Activated CD4-positive, alpha-beta T cell treated with anti-CD3 and anti-CD28 coated beads, Interleukin-2, amount 10 ng/mL, durations not matched to agents 24 days and 14 days (primary cell): ENCODE data around the gene DPEP2. TPM values are rescaled to one million over a fixed set of nuclear protein-coding genes. Genes with fewer than 3 reads are reported as not detected.
"Not testable (repeated sequence)": the region's sequence is repeated elsewhere in the genome, so short reads cannot be mapped to it uniquely, and the experiment has no call there.

Experiments used
- DNase-seq: peaks from one replicate; pipeline ENCODE4 v3.0.0; 2022
- H3K27ac Mint-ChIP-seq: one replicate; pipeline ENCODE4 v1.8.0; 2022; ENCODE audit warnings: mild to moderate bottlenecking, mixed read lengths
- H3K27me3 Mint-ChIP-seq: one replicate; pipeline ENCODE4 v1.8.0; 2022; ENCODE audit warnings: mixed read lengths
- H3K36me3 Mint-ChIP-seq: one replicate; pipeline ENCODE4 v1.8.0; 2022; ENCODE audit warnings: low read depth, mild to moderate bottlenecking, mixed read lengths
- H3K4me1 Mint-ChIP-seq: one replicate; pipeline ENCODE4 v1.8.0; 2021; ENCODE audit warnings: mixed read lengths
- H3K4me3 Mint-ChIP-seq: one replicate; pipeline ENCODE4 v1.8.0; 2022; ENCODE audit warnings: mild to moderate bottlenecking, moderate library complexity, mixed read lengths
- H3K9me3 Mint-ChIP-seq: one replicate; pipeline ENCODE4 v1.8.0; 2021; ENCODE audit warnings: mixed read lengths
- intact Hi-C: fragments of 100-400 bp; cut with micrococcal nuclease; formaldehyde crosslinking; loops from one replicate; pipeline ENCODE4 v1.15.1; 2023
- total RNA-seq: library from RNA; stranded (reverse); gene quantifications from 2 replicates; pipeline ENCODE4 v1.2.3, GENCODE V29; 2022

The DPEP2 gene, protein sequence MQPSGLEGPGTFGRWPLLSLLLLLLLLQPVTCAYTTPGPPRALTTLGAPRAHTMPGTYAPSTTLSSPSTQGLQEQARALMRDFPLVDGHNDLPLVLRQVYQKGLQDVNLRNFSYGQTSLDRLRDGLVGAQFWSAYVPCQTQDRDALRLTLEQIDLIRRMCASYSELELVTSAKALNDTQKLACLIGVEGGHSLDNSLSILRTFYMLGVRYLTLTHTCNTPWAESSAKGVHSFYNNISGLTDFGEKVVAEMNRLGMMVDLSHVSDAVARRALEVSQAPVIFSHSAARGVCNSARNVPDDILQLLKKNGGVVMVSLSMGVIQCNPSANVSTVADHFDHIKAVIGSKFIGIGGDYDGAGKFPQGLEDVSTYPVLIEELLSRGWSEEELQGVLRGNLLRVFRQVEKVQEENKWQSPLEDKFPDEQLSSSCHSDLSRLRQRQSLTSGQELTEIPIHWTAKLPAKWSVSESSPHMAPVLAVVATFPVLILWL
- total RNA-seq: 1.7 and 2.3 TPM in 2 replicates

DNA sequence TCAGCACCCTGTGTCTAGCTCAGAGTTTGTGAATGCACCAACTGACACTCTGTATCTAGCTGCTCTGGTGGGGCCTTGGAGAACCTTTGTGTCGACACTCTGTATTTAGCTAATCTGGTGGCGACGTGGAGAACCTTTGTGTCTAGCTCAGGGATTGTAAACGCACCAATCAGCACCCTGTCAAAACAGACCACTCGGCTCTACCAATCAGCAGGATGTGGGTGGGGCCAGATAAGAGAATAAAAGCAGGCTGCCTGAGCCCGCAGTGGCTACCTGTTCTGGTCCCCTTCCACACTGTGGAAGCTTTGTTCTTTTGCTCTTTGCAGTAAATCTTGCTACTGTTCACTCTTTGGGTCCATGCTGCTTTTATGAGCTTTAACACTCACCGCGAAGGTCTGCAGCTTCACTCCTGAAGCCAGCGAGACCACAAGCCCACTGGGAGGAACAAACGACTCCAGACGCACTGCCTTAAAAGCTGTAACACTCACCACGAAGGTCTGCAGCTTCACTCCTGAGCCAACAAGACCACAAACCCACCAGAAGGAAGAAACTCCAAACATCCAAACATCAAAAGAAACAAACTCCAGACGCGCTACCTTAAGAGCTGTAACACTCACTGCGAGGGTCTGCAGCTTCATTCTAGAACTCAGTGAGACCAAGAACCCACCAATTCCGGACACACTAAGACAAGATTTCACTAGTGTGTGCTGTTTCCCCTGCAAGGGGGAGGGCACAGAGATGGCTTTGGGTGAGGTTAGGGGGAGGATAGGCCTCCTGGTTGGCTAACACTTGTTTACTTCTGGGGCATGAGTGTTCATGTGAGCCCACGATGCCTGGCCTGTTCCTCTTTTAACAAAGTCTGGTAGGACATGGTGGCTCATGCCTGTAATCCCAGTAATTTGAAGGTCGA, at the start of gene DPEP2:
Gene DPEP2, minus strand, starts transcription at position 706 of the 910 bp plus-strand sequence. CDS start 6,272 bp downstream, outside the sequence.
- not testable (repeated sequence) for H3K36me3 Mint-ChIP-seq, H3K9me3 Mint-ChIP-seq, H3K27me3 Mint-ChIP-seq
- peak; percentile 84 for DNase-seq
- peaks cover 40% of the 10 kb centered on the region for H3K4me1 Mint-ChIP-seq
- H3K27ac Mint-ChIP-seq: peak within 1 kb of the TSS; percentile 84
- peak within 1 kb of the TSS; percentile 80 for H3K4me3 Mint-ChIP-seq
- intact Hi-C loops: loop anchor here (5.0 kb wide), 1 partner anchor 228 kb away; no protein-coding TSS in a partner anchor

DNA sequence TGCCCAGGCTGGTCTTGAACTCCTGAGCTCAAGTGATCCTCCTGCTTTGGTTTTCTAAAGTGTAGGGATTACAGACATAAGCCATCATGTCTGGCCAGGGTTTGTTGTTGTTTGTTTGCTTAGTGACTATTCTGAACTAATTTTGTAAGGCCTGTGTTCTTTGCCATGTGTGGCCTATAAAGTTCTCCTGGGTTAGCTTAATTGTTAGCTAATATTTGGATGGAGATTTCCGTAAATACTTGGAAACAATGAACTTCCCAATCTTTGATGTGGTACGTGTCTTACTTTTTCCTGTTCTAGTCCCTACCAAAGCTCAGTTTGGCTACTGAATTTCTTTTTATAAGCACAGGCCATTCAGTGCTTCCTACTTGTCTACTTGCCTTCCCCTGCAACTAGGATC, 48.7 kb upstream of the DPEP2 start:
- H3K27me3 Mint-ChIP-seq: no peaks in the 10 kb centered on the region
- H3K4me1 Mint-ChIP-seq: peaks cover 4% of the 10 kb centered on the region
- H3K9me3 Mint-ChIP-seq: no peaks in the 10 kb centered on the region
- intact Hi-C loops: no loop called here
- peaks cover 31% of the 10 kb centered on the region for H3K36me3 Mint-ChIP-seq
- no peak overlapping the region for H3K4me3 Mint-ChIP-seq
- H3K27ac Mint-ChIP-seq: no peak overlapping the region
- no peak for DNase-seq

DNA sequence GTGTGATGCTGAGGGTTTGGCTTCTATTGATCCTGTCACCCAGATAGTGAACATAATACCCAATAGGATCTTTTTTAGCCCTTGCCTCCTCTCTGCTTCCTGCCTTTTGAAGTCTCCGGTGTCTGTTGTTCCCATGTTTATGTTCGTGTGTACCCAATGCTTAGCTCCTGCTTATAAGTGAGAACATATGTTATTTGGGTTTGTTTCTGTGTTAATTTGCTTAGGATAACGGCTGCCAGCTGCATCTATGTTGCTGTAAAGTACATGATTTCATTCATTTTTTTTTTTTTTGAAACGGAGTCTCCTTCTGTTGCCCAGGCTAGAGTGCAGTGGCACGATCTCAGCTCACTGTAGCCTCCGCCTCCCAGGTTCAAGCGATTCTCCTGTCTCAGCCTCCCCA, 46.8 kb upstream of the DPEP2 start:
- DNase-seq: no peak
- intact Hi-C loops: no loop called here
- H3K27ac Mint-ChIP-seq: no peak overlapping the region
- peaks cover 23% of the 10 kb centered on the region for H3K36me3 Mint-ChIP-seq
- H3K27me3 Mint-ChIP-seq: no peaks in the 10 kb centered on the region
- H3K4me1 Mint-ChIP-seq: peaks cover 4% of the 10 kb centered on the region
- no peaks in the 10 kb centered on the region for H3K9me3 Mint-ChIP-seq
- no peak overlapping the region for H3K4me3 Mint-ChIP-seq

DNA sequence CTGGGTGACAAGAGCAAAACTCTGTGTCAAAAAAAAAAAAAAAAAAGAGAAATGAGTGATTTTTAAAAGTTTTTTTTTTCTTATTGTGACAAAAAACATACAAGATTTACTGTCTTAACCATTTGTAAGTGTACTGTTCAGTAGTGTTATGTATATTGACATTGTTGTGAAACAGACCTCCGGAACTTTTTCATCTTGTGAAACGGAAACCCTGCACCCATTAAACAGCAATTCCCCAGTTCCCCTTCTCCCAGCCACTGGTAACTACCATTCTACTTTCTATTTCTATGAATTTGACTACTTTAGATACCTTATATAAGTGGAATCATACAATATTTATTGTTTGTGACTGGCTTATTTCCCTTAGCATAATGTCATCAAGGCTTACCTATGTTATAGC, 42.5 kb upstream of the DPEP2 start:
- Mint-ChIP-seq H3K36me3 (peaks cover 26% of the 10 kb centered on the region), H3K9me3 (no peaks in the 10 kb centered on the region), H3K4me3 (no peak overlapping the region), H3K4me1 (peaks cover 16% of the 10 kb centered on the region), H3K27ac (no peak overlapping the region), H3K27me3 (no peaks in the 10 kb centered on the region)
- intact Hi-C loops: loop anchor here (5.0 kb wide), 2 partner anchors 104 to 149 kb away; partner anchors contain the start of genes PSKH1 and PSMB10
- DNase-seq: no peak

DNA sequence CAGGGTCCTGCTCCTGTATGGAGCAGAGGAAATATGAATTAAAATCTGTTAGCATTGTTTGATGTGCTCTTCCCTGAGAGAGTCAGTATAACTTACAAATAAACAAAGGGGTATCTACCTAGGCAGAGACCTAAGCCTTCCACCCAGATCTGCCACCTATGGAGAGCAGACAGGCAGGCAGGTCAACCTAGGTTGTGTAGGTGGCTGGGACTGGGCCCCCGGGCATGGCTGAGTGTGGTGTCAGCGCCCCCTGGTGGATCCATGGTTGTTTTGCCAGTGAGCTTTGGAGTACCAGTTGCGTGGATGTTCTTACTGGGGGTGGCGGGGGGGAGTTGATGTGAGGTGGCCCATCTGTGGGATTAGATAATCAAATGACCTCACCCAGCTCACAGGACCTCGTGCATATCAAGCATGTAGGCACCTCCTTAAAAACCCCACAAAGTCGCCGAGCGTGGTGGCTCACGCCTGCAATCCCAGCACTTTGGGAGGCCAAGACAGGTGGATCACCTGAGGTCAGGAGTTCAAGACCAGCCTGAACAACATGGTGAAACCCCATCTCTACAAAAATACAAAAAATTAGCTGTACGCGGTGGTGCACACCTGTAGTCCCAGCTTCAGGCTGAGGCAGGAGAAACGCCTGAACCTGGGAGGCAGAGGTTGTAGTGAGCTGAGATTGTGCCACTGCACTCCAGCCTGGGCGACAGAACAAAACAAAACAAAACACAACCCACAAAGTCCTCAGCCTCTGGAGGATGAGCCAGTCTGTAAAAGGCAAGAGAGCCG, 41.4 kb upstream of the DPEP2 start:
- DNase-seq: peak; percentile 96
- Mint-ChIP-seq H3K27me3 (no peaks in the 10 kb centered on the region), H3K27ac (peak overlapping the region; percentile 51), H3K36me3 (peaks cover 27% of the 10 kb centered on the region), H3K4me1 (peaks cover 16% of the 10 kb centered on the region), H3K4me3 (no peak overlapping the region), H3K9me3 (no peaks in the 10 kb centered on the region)
- intact Hi-C loops: loop anchor here (1.0 to 5.0 kb wide), 4 partner anchors 47 to 148 kb away; partner anchors contain the start of genes PSKH1, PSMB10 and SLC12A4

DNA sequence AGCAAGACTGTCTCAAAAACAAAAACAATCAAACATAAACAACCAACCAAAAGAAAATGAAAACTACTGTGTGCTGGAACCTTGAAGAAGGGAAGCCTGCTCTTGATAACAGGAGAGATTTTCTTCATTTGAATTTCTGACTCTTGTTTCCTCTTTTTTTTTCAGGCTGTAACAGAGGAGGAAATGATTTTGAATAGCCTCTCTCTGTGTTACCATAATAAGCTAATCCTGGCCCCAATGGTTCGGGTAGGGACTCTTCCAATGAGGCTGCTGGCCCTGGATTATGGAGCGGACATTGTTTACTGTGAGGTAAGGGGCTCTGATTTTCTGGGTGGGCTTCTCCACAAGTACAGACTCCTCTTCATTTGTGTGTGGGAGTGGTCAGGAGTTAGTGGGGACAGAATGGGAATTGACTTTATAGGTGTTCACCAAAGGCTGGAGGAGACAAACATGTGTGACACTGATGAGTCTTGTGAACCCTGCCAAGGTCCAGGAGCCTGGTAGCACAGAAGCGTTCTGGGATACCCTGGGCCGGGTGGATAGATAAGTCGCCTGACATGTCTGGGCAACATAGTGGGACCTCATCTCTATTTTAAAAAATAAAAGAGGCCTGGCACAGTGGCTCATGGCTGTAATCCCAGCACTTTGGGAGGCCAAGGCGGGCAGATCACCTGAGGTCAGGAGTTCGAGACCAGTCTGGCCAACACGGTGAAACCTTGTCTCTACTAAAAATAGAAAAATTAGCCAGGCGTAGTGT, 38.7 kb upstream of the DPEP2 start:
- H3K27me3 Mint-ChIP-seq: no peaks in the 10 kb centered on the region
- H3K9me3 Mint-ChIP-seq: no peaks in the 10 kb centered on the region
- H3K36me3 Mint-ChIP-seq: peaks cover 28% of the 10 kb centered on the region
- H3K4me3 Mint-ChIP-seq: no peak overlapping the region
- intact Hi-C loops: no loop called here
- no peak for DNase-seq
- peak overlapping the region; percentile 10 for H3K27ac Mint-ChIP-seq
- H3K4me1 Mint-ChIP-seq: peaks cover 21% of the 10 kb centered on the region

DNA sequence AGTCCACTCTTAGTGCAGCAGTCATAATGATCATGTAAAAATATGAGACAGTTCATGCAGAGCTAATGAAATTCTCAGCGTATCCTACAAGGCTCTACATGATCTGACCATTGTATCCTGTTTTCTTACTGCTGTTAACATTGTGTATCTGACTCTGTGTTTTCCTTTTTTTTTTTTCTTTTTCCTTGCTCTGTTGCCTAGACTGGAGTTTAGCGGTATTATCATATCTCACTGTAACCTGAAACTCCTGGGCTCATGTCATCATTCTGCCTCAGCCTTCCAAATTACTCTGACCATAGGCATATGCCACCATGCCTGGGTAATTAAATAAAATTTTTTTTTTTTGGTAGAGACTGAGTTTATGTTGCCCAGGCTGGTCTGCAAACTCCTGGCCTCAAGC, 35.9 kb upstream of the DPEP2 start:
- no peak overlapping the region for H3K4me3 Mint-ChIP-seq
- peaks cover 32% of the 10 kb centered on the region for H3K36me3 Mint-ChIP-seq
- H3K9me3 Mint-ChIP-seq: no peaks in the 10 kb centered on the region
- intact Hi-C loops: no loop called here
- H3K4me1 Mint-ChIP-seq: peaks cover 29% of the 10 kb centered on the region
- no peak for DNase-seq
- no peak overlapping the region for H3K27ac Mint-ChIP-seq
- H3K27me3 Mint-ChIP-seq: no peaks in the 10 kb centered on the region

DNA sequence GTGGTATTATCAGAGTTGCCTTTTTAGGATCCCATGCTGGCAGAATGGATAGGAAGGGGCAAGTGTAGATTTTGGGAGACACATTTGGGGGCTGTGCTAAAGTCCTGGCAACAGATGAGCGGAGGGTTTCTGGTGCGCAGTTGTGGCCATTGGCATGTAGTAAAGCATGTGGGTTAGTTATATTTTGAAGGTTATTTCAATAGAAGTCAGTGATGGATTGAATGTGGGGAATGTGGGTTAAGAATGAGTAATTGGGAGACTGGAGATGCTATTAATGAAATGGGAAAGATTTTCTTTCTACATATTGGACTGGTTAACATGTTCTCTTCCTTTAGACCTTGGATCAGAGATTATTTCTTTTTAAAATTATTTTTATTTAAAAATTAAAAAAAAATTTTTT, 33.8 kb upstream of the DPEP2 start:
- H3K27ac Mint-ChIP-seq: no peak overlapping the region
- intact Hi-C loops: no loop called here
- no peaks in the 10 kb centered on the region for H3K27me3 Mint-ChIP-seq
- peaks cover 29% of the 10 kb centered on the region for H3K36me3 Mint-ChIP-seq
- DNase-seq: no peak
- H3K4me3 Mint-ChIP-seq: no peak overlapping the region
- H3K4me1 Mint-ChIP-seq: peaks cover 25% of the 10 kb centered on the region
- H3K9me3 Mint-ChIP-seq: no peaks in the 10 kb centered on the region

DNA sequence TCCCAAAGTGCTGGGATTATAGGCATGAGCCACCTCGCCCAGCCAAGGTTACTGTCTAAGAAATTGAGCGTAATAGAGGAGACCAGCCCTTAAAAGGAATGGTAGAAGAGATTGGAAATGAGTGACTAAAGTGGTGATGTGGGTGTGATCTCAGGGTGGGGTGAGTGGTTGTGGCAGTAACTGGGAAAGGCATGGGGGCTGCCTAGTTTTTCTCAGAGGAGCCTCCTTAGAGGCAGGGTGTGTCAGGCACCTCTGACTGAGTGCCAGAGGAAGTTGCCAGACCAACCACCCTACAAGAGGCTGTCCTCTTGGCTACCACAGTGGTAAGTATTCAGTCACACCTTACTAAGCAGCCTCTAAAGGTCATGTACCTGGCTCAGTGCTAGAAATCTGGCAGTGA, 32.7 kb upstream of the DPEP2 start:
- peaks cover 35% of the 10 kb centered on the region for H3K36me3 Mint-ChIP-seq
- H3K27me3 Mint-ChIP-seq: no peaks in the 10 kb centered on the region
- H3K4me1 Mint-ChIP-seq: peaks cover 24% of the 10 kb centered on the region
- peak overlapping the region; percentile 3 for H3K27ac Mint-ChIP-seq
- no peak for DNase-seq
- intact Hi-C loops: no loop called here
- no peaks in the 10 kb centered on the region for H3K9me3 Mint-ChIP-seq
- H3K4me3 Mint-ChIP-seq: no peak overlapping the region

DNA sequence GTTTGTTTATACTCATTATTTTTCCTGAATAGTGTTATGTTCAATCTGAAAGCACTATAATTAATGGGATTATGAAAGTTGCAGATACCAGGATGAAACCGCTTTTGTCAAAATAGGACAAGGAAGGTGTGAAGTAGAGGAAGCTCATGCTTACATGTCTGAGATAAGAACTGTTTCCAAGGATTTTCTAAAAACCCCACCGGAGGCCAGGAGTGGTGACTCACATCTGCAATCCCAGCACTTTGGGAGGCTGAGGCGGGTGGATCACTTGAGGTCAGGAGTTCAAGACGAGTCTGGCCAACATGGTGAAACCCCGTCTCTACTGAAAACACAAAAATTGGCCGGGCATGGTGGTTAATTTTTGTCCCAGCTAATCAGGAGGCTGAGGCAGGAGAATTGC, 30.8 kb upstream of the DPEP2 start:
- H3K27me3 Mint-ChIP-seq, H3K9me3 Mint-ChIP-seq, DNase-seq, intact Hi-C loops, H3K27ac Mint-ChIP-seq, H3K4me3 Mint-ChIP-seq: not testable (repeated sequence)
- peaks cover 38% of the 10 kb centered on the region for H3K36me3 Mint-ChIP-seq
- H3K4me1 Mint-ChIP-seq: peaks cover 18% of the 10 kb centered on the region

DNA sequence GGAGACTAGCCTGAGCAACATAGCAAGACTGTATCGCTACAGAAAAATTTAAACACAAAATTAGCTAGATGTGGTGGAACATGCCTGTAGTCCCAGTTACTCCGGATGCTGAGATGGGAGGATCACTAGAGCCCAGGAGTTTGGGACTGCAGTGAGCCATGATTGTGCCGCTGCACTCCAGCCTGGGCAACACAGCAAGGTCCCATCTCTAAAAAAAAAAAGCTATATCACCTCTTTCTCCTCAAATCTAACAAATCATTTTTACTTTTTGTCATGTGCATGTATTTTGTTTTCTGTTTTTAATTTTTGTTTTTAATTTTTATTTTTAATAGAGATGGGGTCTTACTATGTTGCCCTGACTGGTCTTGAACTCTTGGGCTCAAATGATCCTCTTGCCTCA, 29.7 kb upstream of the DPEP2 start:
- no peaks in the 10 kb centered on the region for H3K9me3 Mint-ChIP-seq
- intact Hi-C loops: no loop called here
- DNase-seq: no peak
- peaks cover 20% of the 10 kb centered on the region for H3K4me1 Mint-ChIP-seq
- H3K27me3 Mint-ChIP-seq: no peaks in the 10 kb centered on the region
- H3K36me3 Mint-ChIP-seq: peaks cover 36% of the 10 kb centered on the region
- H3K27ac Mint-ChIP-seq: no peak overlapping the region
- H3K4me3 Mint-ChIP-seq: no peak overlapping the region

DNA sequence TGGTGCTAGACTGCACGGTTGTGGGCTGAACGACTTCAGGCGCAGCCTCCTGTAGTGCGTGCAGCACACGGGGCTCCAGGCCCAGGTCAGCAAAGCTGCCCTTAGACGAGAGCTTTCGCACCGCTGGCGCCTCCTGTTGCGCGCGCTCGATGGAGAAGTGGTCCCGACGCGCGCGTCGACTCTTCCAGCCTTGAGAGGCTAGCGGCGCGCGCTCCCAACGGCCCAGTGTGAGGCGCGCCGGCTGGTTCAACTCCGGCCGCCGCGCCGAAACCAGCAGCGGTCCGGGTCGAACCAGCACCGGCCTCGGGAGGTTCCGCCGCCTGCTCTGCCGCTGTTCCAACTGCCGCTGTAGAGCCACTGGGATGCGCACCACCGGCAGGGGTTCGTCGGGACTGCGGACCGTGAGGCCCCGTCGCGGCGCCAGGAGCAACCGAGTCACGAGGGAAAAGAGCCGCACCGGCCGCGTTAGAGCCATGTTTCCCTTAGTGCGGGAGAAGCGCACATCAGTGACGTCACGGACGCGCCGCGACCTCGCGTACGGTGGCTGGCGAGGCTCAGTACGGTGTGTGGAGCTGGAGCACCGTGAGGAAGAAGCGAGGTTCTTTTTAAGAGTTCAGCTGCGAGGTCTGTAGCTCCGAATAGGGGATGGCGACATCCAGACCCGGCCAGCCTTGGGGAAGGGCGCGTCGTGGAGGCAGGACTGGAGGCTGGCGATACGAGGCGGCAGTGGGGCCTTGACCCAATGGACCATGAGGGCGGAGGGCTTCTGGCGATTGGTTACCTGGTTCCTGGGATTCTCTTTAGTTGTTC, 23.6 kb upstream of the DPEP2 start, which contains the start of the genes DDX28 and DUS2:
Gene DDX28, minus strand, starts transcription at position 505 of the 810 bp plus-strand sequence. Its CDS starts 30 bp downstream, at position 475.
Gene DUS2, plus strand, starts transcription at position 557 of the 810 bp plus-strand sequence. CDS start 14,740 bp downstream, outside the sequence.
- Mint-ChIP-seq H3K4me3 (peak within 1 kb of the TSS; percentile 95), H3K27ac (peak within 1 kb of the TSS; percentile 96), H3K4me1 (peaks cover 22% of the 10 kb centered on the region), H3K9me3 (no peaks in the 10 kb centered on the region), H3K36me3 (peaks cover 36% of the 10 kb centered on the region), H3K27me3 (no peaks in the 10 kb centered on the region)
- peak; percentile 99 for DNase-seq
- intact Hi-C loops: loop anchor here (2.0 to 5.0 kb wide), 3 partner anchors 30 to 86 kb away; partner anchors contain the start of genes PSMB10 and SLC12A4
